Fibroblast of skin of right quadriceps (primary cell): ENCODE data around the gene FCHO2.

Experiments used
- DNase-seq: peaks from one replicate; pipeline ENCODE4 v3.0.0-alpha.2; 2013

FCHO2 gene

GRCh38 chr5:73139485-73139884 lies 183.6 kb downstream of the FCHO2 start:
- no peak for DNase-seq
